Islet of Langerhans (tissue), 1 donor: ENCODE measurements around the gene PILRA.
"Not testable (repeated sequence)": the region's sequence is repeated elsewhere in the genome, so short reads cannot be mapped to it uniquely, and the experiment has no call there.

Experiments used
- FAIRE-seq: peaks from one replicate; lab custom pipeline; 2011; peaks lifted over from hg19 to GRCh38; lab: Jason Lieb, UNC

The PILRA gene

DNA sequence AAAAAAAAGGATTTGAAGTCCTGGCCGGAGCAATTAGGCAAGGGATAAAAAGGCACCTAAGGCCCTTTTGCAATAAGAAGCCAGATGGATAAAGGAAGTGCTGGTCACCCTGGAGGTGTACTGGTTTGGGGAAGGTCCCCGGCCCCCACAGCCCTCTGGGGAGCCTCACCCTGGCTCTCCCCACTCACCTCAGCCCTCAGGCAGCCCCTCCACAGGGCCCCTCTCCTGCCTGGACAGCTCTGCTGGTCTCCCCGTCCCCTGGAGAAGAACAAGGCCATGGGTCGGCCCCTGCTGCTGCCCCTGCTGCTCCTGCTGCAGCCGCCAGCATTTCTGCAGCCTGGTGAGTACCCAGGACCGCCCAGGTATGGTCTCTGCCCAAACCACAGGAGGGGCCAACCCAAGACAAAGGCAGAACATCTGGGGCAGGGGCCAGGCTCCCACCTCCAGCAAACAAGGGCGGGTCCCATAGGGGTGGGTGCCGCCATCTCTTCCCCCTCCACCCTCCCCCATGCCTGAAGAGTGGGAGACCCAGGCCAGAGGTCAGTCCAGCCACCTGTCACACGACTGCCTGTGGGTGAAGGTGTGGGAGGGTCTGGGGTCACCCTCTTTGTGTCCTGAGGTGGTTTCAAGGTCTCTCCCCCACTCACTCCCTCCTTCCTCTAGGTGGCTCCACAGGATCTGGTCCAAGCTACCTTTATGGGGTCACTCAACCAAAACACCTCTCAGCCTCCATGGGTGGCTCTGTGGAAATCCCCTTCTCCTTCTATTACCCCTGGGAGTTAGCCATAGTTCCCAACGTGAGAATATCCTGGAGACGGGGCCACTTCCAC, 15.0 kb upstream of the PILRA start, which contains the start of gene PILRB:
PILRB (plus strand) TSS at position 91 of the 830 bp plus-strand sequence; CDS start at position 277, 186 bp downstream.
- no peak for FAIRE-seq

GRCh38 chr7:100358857-100359212, 14.5 kb upstream of the PILRA start:
- no peak for FAIRE-seq

GRCh38 chr7:100360135-100360854, 13.0 kb upstream of the PILRA start:
- no peak for FAIRE-seq

GRCh38 chr7:100363098-100363497, 10.2 kb upstream of the PILRA start:
- FAIRE-seq = no peak

DNA sequence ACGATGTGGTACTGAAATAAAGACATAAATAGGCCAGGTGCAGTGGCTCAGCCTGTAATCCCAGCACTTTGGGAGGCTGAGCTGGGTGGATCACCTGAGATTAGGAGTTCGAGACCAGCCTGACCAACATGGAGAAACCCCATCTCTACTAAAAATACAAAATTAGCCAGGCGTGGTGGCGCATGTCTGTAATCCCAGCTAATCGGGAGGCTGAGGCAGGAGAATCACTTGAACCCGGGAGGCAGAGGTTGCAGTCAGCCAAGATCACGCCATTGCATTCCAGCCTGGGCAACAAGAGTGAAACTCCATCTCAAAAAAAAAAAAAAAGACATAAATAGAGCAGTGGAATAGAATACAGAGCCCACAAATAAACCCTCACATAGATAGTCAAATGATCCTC, 9.5 kb upstream of the PILRA start:
- not testable (repeated sequence) for FAIRE-seq

DNA sequence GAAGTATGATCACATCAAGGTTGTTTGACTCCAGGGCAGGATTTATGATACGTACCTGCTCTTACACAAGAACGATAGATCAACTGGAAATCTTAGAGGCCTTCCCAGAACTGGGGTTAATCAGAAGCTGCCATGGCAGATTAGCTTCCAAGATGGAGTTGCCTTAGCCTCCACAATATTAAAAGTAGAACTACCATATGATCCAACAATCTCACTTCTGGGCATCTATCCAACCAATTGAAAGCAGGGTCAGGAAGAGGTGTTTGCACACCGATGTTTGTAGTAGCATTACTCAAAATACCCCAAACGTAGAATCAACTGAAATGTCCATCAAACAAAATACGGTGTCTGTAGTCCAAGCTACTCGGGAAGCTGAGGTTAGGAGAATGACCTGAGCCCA, 8.8 kb upstream of the PILRA start:
- no peak for FAIRE-seq

- not testable (repeated sequence) for FAIRE-seq
These were observed 7.3 kb upstream of the PILRA start for GRCh38 chr7:100365998-100366367.

- no peak for FAIRE-seq
These were observed 6.7 kb upstream of the PILRA start for GRCh38 chr7:100366411-100367250.

- no peak for FAIRE-seq
These were observed 6.1 kb upstream of the PILRA start for GRCh38 chr7:100367251-100367620.

DNA sequence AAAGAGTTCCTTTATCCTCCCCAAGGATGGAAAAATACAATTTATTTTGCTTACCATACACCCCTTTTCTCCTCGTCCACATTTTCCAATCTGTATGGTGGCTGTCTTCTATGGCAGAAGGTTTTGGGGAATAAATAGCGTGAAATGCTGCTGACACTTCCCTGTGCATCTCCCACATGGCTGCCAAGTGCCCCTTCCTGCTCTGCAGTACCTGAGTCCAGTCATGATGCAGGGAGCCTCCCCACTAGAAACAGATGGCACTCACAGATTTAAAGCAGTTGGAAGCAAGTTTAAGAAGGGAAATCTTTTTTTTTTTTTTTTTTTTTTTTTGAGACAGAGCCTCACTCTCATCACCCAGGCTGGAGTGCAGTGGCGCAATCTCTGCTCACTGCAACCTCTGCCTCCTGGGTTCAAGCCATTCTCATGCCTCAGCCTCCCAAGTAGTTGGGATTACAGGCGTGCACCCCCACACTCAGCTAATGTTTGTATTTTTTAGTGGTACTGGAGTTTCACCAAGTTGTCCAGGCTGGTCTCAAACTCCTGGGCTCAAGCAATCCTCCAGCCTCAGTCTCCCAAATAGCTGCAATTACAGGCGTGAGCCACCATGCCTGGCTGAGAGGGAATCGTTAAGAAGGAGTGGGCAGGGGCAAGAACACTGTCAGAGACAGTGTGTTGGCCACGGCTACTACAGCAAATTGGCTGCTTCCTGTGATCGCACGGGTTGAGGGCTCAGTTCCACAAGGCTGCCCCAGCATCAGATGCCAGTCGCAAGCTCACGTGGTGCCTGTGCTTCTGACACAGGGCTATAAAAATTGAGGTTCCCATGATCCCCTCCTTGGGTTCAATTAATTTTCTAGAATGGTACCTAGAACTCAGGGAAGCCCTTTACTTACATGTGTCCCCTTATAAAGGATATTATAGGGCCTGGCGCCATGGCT, 5.3 kb upstream of the PILRA start:
- no peak for FAIRE-seq

DNA sequence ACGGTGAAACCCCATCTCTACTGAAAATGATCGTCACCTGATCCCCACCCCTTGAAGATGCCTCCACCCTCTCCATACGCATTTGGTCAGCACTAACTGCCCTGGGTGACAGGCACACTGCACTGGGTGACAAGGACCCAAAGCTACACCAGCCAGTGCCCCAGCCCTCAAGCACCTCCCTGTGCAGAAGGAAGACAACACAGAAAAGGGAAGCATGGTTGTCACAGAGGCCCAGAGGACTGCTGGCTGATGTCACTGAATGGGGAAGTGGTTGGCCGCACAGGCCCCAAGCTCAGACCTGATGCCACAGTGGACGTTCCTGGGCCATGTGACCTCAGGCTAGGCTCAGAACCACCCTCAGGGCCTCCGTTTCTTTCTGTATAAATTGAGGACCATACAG, 4.2 kb upstream of the PILRA start:
- FAIRE-seq = no peak

- no peak for FAIRE-seq
These were observed 3.0 kb upstream of the PILRA start for GRCh38 chr7:100370303-100370702.

- no peak for FAIRE-seq
These were observed 2.5 kb upstream of the PILRA start for GRCh38 chr7:100370746-100371145.

DNA sequence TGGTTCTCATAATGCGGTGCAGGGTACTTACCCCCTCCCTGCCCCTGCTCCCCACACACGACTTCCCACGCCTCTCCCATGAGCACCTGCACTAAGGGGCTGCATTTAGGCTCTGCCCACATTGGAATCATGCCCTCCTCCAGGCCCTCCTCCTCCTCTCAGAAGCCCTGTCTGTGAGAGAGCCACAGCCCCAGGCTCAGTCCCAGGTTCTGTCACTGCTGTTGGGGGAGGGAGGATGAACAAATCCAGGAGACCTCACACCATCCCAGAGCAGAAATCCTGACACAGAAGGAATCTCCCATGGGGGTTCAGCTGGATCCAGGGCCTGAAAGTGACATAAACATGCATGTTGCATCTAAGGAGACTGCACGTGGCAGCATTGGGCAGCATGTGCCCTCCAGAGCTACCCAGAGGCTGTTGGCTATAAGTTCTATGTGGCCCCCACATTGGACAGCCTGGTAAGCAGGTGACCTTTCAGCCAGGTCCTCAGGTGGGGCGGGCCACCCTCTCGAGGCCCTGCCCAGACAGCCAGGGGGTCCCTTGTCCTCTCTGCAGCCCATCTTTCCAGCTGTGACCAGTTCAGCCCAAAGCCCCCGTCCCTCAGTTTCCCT, 1.6 kb upstream of the PILRA start:
- FAIRE-seq = no peak

- no peak for FAIRE-seq
These were observed 1.0 kb upstream of the PILRA start for GRCh38 chr7:100372256-100372655.

- no peak for FAIRE-seq
These were observed 593 bp upstream of the PILRA start for GRCh38 chr7:100372694-100373093.

DNA sequence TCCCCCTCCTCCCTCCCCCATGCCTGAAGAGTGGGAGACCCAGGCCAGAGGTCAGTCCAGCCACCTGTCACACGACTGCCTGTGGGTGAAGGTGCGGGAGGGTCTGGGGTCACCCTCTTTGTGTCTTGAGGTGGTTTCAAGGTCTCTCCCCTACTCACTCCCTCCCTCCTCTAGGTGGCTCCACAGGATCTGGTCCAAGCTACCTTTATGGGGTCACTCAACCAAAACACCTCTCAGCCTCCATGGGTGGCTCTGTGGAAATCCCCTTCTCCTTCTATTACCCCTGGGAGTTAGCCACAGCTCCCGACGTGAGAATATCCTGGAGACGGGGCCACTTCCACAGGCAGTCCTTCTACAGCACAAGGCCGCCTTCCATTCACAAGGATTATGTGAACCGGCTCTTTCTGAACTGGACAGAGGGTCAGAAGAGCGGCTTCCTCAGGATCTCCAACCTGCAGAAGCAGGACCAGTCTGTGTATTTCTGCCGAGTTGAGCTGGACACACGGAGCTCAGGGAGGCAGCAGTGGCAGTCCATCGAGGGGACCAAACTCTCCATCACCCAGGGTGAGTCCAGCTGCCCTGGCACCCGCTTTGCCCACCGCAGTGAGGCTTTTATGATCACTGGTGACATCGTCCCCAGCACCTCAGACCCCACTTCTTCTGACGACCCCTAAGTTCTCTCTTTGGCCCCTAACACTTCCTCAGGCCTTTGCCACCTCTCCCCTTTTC, 747 bp downstream of the PILRA start:
- FAIRE-seq = not testable (repeated sequence)

GRCh38 chr7:100374601-100375000, 1.3 kb downstream of the PILRA start:
- FAIRE-seq = no peak

GRCh38 chr7:100376066-100376465, 2.8 kb downstream of the PILRA start:
- no peak for FAIRE-seq

GRCh38 chr7:100378114-100378755, 4.9 kb downstream of the PILRA start:
- no peak for FAIRE-seq
